T-helper 2 cell (primary cell): ENCODE measurements around the gene ADGRD2.

Source experiments
- DNase-seq, 5 experiments: peaks; one replicate each; pipeline versions ENCODE4 v3.0.0 to v3.0.0-alpha.2; 2012 to 2022

Gene ADGRD2

GRCh38 chr9:124479947-124480620 lies 29.8 kb downstream of the ADGRD2 start:
- DNase-seq: no peak

GRCh38 chr9:124480621-124480981 lies 30.4 kb downstream of the ADGRD2 start:
- DNase-seq: no peak

GRCh38 chr9:124481115-124481514 lies 30.9 kb downstream of the ADGRD2 start:
- DNase-seq: no peak

- DNase-seq: no peak
These were observed 32.3 kb downstream of the ADGRD2 start for GRCh38 chr9:124482431-124483031.

- DNase-seq: no peak
These were observed 33.2 kb downstream of the ADGRD2 start for GRCh38 chr9:124483481-124483880.

- no peak for DNase-seq
These were observed 35.0 kb downstream of the ADGRD2 start for GRCh38 chr9:124485201-124485600.

- no peak for DNase-seq
These were observed 35.7 kb downstream of the ADGRD2 start for GRCh38 chr9:124485936-124486335.

GRCh38 chr9:124486778-124487259 lies 36.6 kb downstream of the ADGRD2 start:
- no peak for DNase-seq

GRCh38 chr9:124487260-124488182 lies 37.3 kb downstream of the ADGRD2 start:
- DNase-seq: no peak

GRCh38 chr9:124488641-124489210 lies 38.5 kb downstream of the ADGRD2 start:
- no peak for DNase-seq

GRCh38 chr9:124489222-124489621 lies 39.0 kb downstream of the ADGRD2 start:
- DNase-seq: no peak

GRCh38 chr9:124490004-124490403 lies 39.8 kb downstream of the ADGRD2 start:
- no peak for DNase-seq

GRCh38 chr9:124491049-124491975 lies 41.1 kb downstream of the ADGRD2 start:
- no peak for DNase-seq

- DNase-seq: no peak
These were observed 42.6 kb downstream of the ADGRD2 start for GRCh38 chr9:124492818-124493217.

GRCh38 chr9:124493218-124493617 lies 43.0 kb downstream of the ADGRD2 start:
- DNase-seq: no peak

- no peak for DNase-seq
These were observed 43.7 kb downstream of the ADGRD2 start for GRCh38 chr9:124493794-124494479.

GRCh38 chr9:124495126-124496074 lies 45.1 kb downstream of the ADGRD2 start:
- DNase-seq: no peak

GRCh38 chr9:124496075-124496449 lies 45.8 kb downstream of the ADGRD2 start:
- DNase-seq: no peak

- DNase-seq: no peak
These were observed 46.2 kb downstream of the ADGRD2 start for GRCh38 chr9:124496463-124496862.

GRCh38 chr9:124497441-124497840 lies 47.2 kb downstream of the ADGRD2 start:
- no peak for DNase-seq
